HG03097 (cell line): Measurements from ENCODE around the gene KPNB1.
"Not testable (repeated sequence)": the region's sequence is repeated elsewhere in the genome, so short reads cannot be mapped to it uniquely, and the experiment has no call there.

ENCODE experiments used
- ATAC-seq: cut with Tn5 transposase; IDR thresholded peaks from one replicate; pipeline ENCODE4 v1.9.1; 2021; ENCODE audit not compliant: unreplicated experiment, low FRiP score

Gene KPNB1

GRCh38 chr17:47676199-47676472, 26.4 kb downstream of the KPNB1 start:
- ATAC-seq = no peak

- no peak for ATAC-seq
These were observed 26.9 kb downstream of the KPNB1 start for GRCh38 chr17:47676510-47677165.

GRCh38 chr17:47678196-47678595, 28.5 kb downstream of the KPNB1 start:
- no peak for ATAC-seq

- ATAC-seq = no peak
These were observed 32.4 kb downstream of the KPNB1 start for GRCh38 chr17:47682138-47682537.

- not testable (repeated sequence) for ATAC-seq
These were observed 33.0 kb downstream of the KPNB1 start for GRCh38 chr17:47682727-47683126.

GRCh38 chr17:47684025-47684424, 34.3 kb downstream of the KPNB1 start:
- no peak for ATAC-seq

- ATAC-seq = no peak
These were observed 34.9 kb downstream of the KPNB1 start for GRCh38 chr17:47684535-47685193.

GRCh38 chr17:47685556-47686275, 36.0 kb downstream of the KPNB1 start:
- no peak for ATAC-seq

- ATAC-seq = no peak
These were observed 36.5 kb downstream of the KPNB1 start for GRCh38 chr17:47686276-47686635.

- ATAC-seq = no peak
These were observed 37.1 kb downstream of the KPNB1 start for GRCh38 chr17:47686664-47687327.

- no peak for ATAC-seq
These were observed 37.6 kb downstream of the KPNB1 start for GRCh38 chr17:47687328-47687690.

- no peak for ATAC-seq
These were observed 38.0 kb downstream of the KPNB1 start for GRCh38 chr17:47687748-47688147.

- no peak for ATAC-seq
These were observed 40.4 kb downstream of the KPNB1 start for GRCh38 chr17:47690121-47690520.

- ATAC-seq = no peak
These were observed 42.6 kb downstream of the KPNB1 start for GRCh38 chr17:47692137-47692894.

GRCh38 chr17:47692895-47693730, 43.4 kb downstream of the KPNB1 start:
- ATAC-seq = no peak

- ATAC-seq = no peak
These were observed 44.2 kb downstream of the KPNB1 start, which contains the start of gene TBKBP1 for GRCh38 chr17:47693731-47694580. TBKBP1 (plus strand) TSS chr17:47694161; CDS start chr17:47696113, 1,952 bp downstream.

GRCh38 chr17:47694581-47695428, 45.1 kb downstream of the KPNB1 start:
- no peak for ATAC-seq
